Skin of body (tissue), 2 donors: ENCODE results near the gene PTPRR. TPM values are rescaled to one million over a fixed set of nuclear protein-coding genes. Genes with fewer than 3 reads are reported as not detected.
A peak's percentile ranks its signal among the peaks of the same experiment; 100 is the strongest.

Source experiments
- DNase-seq: peaks from one replicate; lab custom pipeline; 2025; lab: John Stamatoyannopoulos, UW
- total RNA-seq: library from RNA; depleted of rRNA; stranded (reverse); fragments of >200 nt; gene quantifications from one replicate; pipeline ENCODE4 v1.2.3, GENCODE V29; 2014

The PTPRR gene
- total RNA-seq, 1 donor from 2014 or later: 0.49 TPM

DNA sequence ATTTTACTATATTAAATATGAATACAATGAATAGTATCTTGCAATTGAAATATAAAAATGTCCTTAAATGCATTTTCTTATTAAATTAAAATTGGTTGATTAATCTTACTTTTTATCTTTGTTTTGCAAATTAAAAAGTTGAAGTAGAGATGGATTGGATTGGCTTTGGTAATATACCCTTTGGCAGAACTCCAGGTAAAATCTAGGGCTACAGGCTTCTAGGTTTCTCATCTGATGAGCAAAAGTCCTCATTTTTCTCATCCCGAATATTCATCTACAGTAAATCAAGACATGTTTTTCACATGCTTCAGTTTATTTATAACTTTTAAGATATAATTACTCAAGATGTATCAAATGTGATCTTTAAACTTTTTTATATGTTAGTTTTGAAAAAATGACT, 2.2 kb downstream of the PTPRR start:
- DNase-seq: no peak

DNA sequence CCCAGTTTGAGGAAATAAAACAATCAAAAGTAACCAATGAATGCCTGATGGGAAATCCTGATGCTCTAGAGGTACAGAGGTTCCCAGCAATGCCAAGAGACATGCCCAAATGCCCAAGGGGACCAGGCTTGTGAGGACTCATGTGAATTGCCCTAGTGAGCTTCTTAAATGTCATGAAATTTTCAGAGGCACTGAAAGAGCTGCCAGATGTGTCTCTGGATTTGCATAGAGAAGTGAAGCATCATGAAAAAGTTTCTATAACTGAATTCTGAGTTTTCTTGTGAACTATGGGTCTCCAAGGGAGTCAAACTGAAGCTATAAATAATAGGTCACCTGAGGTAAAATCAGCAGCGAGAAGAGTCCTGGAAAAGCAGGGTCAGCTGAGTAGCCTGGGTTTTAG, 9.9 kb downstream of the PTPRR start:
- no peak for DNase-seq

DNA sequence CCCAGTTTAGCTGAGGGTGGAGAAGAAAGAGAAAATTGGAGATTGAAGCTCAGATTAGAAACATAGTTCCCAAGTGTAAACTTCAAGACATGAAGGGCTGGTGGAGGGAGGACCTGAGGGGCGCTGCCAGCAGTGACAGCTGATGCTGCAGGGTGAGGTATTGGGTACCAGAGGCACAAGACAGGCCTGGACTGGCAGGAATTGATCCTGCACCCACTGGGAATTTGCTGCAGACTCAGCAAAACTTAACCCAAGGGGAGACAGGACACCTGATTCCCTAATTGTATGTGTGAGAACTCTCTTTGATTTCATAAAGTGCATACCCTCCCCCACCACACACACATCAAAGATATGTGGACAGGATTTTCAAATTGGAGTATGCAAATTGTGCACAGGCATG, 11.6 kb downstream of the PTPRR start:
- DNase-seq: no peak

DNA sequence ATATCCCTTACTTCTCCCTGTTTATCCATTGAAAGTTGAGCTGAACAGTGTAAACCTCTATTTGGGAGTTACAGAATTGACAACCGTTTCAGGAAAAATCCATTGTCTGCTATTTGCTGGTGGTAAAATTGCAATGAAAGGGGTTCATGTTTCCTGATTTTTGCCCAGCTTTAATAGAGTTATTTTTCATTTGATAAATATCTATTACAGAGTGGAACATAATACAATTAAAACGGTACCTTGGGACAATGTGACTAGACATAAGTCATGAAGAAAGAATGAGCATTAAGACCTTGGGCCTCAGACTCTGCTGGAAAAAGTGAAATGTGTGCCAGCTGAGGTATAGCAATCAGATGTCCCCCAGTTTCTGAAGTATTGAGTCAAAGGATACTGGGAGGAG, 13.1 kb downstream of the PTPRR start:
- no peak for DNase-seq

DNA sequence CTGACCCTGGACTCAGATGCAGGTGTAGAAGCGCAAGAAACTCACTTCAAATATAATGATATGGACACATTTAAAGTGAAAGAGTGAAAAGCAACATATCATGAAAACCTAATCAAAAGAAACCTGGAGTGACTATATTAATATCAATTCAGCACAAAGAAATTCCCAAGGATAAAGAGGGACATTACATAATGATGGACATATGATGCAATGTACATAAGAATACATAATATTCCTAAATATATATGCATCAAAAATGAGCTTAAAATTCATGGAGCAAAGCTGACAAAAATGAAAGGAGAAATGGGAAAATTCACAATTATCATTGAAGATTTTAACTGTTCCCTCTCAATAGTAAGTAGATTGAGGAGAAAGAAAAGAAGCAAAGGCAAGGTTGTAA, 24.6 kb downstream of the PTPRR start:
- DNase-seq: no peak

DNA sequence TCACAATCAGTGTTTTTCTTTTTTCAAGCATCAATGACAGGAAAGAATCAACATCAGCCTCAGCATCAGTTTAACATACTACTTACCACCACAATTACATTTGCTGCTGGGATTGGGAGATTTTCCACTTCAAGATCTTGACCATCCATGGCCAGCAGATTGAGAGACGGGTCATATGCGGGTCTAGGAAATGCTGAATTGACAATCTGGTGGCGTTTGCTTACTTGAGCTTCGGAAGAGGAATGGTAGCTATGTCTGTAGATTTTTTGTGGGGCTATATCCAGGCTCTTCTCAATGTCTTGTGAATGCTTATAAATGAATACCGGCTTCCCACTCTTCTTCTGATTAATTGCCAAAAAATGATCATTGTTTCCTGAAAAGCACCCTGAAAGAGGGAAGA, 27.9 kb downstream of the PTPRR start:
- no peak for DNase-seq

DNA sequence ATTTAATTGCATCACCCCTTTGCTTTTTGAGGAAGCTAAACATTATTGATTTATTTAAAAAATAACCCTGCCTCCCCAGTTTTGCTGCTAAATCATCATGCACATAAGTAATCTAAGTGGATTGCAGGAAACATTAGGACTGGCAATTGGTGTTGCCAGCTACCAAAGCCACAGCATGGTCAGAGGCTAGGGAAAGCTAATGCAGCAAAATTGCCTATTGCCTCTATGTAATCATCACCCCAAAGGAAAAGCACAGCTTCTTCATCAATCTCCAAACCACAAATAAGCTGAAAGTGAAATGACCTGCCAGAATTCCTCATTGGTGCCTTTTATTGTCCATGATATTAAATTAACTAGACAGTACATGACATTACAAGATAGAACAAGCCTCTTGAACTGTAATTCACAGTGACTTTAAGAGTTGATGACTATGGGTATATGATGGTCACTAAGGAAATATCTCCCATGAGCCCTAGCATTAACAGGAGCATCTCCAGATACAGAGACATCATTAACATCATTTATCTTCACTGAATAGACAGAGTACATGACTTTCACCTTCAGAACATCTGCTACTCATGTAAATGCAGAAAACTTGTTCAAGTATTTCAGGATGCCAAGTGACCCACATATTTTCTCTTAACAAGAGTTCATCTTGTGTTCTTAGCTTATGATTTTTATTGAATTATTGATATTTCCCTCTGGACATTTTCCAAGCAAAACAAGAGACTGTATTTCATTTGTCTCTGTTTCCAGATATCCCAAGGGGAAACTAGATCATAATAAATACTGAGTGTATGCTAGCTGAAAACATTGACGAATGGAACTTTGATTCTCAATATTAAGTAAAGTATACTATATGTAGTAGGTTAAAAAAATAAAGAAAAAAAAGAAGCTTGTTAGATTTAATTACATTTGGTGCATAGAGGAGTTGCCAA, 29.4 kb downstream of the PTPRR start:
- DNase-seq: no peak

DNA sequence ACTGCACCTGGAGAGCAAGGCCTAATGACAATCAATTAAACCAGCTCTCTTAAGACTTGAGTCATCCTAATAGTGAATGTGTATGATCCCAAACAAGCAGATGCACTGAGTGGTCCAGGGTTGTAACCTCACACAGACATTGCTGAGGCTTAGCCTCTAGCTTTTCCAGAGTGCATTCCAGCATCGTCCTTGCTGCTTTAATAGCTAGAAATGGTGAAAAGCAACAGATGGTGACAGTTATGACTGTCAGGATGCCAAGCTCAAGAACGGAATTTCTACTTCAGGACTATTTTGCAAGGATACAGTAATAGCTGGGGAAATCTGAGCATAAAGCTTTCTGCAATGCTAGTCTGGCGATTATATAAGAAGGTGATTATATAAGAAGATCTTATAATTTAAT, 34.6 kb downstream of the PTPRR start:
- DNase-seq: peak; percentile 0

DNA sequence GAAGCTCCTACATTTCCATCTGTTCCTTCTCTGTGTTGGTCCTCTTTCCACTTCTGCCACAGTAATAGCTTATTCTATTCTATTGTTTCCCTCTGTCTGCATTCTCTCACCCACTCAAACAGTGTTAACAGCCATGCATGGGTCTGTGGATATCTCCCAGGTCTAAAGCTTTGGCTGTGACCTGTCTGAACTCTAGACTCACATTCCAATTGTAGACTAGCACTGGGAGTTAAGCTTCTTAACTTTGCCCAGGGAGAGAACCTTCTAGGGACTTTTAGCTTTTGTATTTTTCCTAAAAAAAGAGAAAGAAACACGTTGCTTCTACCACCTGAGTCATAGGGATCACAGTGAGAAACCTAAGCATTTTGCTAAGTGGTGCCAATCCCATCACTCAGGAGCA, 36.7 kb downstream of the PTPRR start:
- DNase-seq: no peak

DNA sequence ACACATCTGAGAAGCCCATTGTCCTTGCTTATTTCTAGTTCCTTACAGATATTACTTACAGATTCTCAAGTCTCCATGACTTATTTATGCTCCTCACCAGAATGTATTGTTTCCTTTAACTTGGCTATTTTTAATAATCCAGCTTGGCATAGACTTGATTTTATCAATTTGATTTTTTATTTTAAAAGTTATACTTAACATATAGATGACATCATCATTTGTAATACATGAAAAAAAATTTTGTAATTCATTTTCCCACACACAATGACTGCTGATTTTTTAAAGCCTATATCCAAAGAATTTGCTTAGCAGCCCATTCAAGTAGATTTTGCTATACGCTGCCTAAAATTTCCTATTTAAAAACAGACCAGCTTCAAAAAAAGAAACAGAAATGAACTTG, 39.8 kb downstream of the PTPRR start:
- no peak for DNase-seq

DNA sequence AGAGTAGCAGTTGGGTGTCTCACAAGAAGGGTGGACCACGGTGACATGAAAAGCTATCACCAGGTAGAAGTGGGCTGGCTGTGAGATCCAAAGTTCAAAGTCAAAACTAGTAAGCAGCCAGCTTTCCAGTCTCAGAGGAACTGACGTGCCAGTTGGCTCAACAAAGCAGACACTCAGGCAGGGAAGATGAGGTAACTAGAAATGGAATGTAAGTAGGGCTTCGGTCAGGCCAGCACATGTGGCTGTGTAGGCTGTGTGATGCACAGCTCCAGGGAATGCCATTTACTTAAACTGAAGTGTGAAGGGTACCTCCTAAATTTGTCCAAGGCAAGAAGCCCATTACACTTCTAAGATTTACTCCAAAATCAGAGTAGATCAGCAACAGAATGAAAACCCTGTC, 43.6 kb downstream of the PTPRR start:
- DNase-seq: no peak

DNA sequence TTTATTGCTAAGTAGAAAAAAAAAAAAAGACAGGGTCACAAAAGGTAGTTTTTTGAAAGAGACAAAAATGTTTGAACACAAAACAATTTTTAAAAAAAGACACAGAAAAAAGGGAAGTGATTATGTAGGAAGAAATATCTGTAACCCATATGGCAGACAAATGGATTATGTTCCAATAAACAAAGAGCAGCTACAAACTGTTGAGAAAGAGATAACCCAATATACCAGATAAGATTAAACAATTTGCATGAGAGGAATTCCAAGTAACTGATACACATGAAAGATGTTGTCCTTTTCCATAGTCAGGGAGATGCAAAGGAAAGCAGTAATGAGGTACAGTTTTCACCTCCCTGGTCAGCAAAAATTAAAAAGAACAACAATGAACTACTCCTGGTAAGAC, 44.9 kb downstream of the PTPRR start:
- DNase-seq: no peak

DNA sequence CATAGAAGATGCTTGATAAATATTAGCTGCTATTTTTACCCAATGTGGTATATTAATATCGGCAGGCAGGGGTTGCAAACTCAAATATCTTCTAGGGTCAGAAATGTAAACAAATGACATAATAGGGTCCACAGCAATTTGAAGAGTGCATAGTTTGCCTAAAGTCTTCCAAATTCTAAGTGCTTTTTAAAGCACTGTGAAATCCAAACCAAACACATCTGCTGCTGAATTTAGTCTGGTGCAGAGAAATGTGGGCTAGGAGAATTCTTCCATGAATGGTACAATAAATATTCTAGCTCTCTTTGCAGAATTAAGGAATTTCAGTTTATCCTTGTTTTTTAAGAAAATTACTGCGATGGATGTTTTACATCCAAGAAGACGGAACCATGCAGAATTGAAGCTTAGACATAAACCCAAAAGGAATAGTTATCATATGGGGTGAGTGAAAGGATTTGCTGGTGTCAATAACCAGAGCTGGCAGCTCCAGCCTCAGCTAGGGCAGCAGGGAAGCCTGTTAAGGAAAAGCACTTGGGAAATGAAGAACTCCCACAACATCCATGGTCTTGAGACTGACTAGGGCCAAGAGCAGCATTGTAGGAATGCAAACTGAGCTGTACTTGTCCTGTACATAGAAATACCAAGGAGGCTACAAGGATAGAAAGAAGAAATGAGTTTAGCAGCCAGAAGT, 65.5 kb downstream of the PTPRR start:
- DNase-seq: no peak

DNA sequence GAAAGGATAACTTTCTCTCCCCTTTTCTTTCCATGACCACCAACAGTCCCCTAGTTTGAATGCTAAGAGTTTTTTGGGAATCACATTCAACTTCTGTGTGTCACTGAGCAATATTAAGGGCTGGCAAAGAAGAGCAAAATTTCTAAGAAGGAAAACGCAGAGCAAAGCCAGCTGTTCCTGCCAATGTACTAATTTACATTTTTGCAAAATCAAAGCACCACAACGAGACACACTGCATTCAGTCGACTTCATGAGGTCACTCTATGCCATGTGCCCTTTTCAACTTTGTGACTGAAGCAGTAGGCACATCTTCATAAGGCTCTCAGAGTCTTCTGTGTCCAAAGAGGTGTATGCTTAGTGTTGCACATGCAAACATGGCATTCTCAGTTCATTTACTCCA, 66.4 kb downstream of the PTPRR start:
- DNase-seq: no peak

DNA sequence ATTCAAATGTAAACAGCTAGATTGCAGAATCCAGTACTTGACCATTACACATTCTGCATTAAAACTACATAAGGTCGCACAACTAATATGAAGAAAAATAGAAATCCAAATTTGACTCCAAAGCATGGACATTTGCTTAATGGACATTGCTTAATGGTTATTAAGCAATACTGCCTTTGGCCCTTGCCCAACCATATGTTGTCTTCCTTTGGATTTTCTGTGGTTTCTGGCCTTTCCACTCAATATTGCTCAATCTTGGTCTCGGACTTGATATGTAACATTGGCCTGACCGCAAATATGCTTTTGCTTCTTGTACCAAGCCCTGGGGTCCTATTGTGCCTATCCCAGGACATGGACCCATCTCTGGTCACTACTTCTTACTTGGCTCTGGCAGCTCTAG, 67.2 kb downstream of the PTPRR start:
- DNase-seq: no peak

DNA sequence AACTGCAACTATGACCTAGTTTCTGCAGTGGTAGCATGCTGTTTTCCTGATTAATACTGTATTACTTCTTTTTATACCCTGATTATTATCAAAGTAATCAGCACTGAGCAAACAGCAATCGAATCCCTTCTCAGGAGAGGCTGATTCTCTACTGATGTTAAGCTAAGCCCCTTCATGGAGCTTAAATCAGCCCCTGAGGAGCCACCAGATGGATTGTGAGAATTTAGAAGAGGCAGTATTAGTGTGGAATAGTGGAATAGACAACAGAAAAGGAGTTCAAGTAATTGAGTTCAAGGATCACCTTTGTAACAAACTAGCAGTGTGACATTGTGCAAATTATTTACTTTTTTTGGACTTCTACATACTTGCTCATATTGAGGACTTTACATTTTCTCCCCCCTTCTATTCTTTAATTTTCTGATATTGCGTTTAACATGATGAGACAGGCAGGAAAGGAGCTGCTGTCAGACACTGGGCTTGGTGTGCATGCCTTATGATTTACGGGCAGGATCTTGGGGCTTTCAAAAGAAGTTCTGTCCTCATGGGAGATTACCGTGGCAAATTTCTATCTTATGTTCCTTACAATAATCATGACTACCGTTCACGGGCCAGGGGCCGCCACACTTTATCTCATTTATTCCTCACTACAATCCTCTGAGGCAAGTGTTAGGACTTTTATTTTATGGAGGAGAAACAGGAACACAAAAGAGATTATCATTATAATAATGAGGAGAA, 68.0 kb downstream of the PTPRR start:
- no peak for DNase-seq

DNA sequence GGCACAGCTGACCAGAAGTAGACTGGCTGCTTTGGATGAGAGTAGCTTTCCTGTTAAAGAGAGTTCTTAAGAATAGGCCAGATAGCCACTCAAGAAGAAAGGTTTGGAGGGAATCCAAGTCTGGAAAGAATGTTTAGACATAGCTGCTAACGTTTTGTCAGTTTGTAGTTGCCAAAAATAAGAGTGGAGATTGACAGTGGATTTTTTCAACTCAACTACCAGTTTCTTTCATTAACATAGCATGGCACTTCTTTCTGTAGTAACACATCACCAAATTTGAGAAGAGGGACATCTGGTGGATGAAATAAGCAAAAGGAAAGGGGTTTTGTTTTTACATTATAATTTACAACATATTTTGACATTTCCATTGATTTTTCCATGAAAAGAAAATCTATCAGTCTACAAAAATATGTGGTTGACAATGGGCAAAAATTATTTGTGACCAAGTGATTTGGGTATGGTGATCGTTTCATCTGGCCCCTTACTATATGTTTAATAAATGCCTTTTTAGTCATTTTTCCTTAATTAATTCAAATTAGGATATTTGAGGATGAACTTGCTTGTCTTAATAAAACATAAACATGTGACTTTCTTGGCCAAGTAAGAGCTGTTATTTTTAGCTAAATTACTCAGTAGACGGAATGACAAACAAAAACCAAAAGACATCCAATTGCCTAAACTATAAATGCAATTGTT, 71.1 kb downstream of the PTPRR start:
- DNase-seq: no peak

DNA sequence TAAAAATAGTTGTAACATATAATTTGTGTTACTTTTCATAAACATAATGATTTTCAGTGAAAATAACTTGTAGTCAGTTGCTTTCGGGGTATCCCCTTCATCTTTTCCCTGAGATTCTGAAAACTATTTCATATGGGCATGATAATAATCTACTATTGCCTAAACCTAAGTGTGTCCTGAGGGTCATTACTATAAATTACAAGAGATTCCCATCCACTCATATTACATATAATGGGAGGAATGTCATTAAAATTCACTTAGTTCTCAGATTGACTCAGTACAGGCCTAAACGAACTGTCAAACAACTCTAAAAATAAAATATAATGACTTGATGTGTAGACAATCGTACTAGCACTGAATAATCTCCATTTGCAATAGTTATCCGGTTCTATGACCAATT, 72.7 kb downstream of the PTPRR start:
- no peak for DNase-seq

DNA sequence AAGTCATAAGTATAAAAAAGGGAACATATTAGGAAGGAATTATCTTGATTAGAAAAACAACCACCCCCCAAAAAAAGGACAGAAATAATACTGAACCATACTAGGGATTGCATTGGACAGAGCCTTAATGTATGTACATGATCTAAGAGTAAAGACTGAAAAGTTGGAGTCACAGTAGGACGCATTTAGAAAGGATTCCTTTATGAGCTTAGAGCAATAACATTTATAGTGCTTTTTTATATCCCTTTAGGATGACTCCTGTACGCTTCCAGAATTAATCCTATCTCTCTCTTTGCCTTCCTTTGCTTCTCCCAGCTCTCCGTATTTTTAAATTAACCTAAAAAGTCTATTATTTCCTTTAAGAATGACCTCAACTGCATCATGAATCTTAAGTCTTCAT, 75.3 kb downstream of the PTPRR start:
- no peak for DNase-seq

DNA sequence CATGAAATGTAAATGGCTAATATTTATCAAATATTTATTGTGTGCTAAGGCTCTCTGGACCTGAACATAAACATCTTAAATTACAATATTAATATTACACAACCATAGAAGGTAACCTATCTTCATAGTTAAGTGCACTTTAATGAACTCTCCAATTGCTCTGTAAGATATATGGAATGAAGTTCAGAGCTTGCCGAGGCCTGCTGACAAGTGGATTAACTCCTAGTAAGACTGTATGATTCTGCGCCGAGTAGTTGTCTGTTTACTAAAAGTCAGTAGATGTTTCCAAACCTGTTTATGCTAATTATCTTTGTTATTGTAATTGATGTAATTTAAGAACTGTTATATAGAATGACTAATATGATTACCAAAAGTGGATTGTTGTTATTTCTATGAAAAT, 77.2 kb downstream of the PTPRR start:
- no peak for DNase-seq

DNA sequence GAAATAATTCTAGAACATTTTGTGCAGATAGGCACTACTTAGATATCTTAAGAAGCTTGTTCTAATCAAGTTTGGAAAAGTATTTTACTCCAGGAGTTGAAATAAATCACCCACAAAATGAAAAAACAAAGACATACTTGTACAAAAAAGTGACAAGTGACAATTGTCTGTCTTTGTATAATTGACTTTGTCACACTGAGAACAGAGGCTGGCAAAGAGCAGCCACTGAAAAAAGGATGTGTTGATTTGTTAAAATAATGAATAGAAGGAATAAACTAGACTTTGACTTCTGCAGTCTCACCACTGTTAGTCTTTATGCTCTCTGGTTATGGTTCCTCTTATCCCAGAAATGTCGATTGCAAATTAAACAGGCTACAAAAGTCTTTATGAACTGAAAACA, 77.6 kb downstream of the PTPRR start:
- DNase-seq: no peak

DNA sequence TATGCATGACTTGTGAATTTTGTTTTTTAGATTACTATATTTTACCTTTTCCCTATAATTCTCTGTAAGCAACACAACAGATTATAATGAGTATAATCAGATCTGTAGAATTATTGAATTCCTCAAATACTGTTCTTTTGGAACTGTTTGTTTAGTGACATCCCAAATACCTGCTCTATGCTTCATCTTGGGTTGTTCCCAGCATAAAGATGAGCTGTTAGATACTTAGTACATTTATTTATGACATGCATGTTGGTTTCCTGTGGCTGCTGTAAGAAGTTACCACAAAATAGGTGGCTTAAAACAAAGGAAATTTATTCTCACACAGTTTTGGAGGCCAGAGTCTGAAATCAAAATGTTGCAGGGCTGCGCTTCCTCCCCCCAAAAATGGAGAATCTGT, 78.4 kb downstream of the PTPRR start:
- DNase-seq: no peak
